Erythroblast (primary cell): Measurements from ENCODE around the gene SCO2.
A peak's percentile ranks its signal among the peaks of the same experiment; 100 is the strongest.

ENCODE experiments used
- DNase-seq, 2 experiments: peaks; one replicate each; lab custom pipeline; 2025; lab: John Stamatoyannopoulos, UW
- GATA1 ChIP-seq: IDR thresholded peaks from 2 replicates; pipeline ENCODE4 v1.6.1; 2011; ENCODE audit warnings: low read depth, mild to moderate bottlenecking, control low read depth, low read length, moderate library complexity
- POLR2A ChIP-seq: IDR thresholded peaks from 2 replicates; pipeline ENCODE4 v1.6.1; 2011; ENCODE audit warnings: mild to moderate bottlenecking, low read length

The SCO2 gene

GRCh38 chr22:50532824-50533796 is 7.7 kb upstream of the SCO2 start:
- peak in 1 of 2 experiments; percentile 23 for DNase-seq
- no peak for TF ChIP-seq GATA1

GRCh38 chr22:50531962-50532674 is 6.7 kb upstream of the SCO2 start:
- DNase-seq = no peak
- TF ChIP-seq GATA1 = no peak
- no peak for TF ChIP-seq POLR2A

GRCh38 chr22:50531546-50531961 is 6.2 kb upstream of the SCO2 start:
- DNase-seq = peak; percentile 28 to 46
- TF ChIP-seq GATA1 (no peak), POLR2A (no peak)

GRCh38 chr22:50530877-50531545 is 5.6 kb upstream of the SCO2 start:
- TF ChIP-seq POLR2A = peak; percentile 36
- TF ChIP-seq GATA1 = no peak
- DNase-seq = peak; percentile 71 to 77

- no peak for DNase-seq
Observed at GRCh38 chr22:50530580-50530876, 5.1 kb upstream of the SCO2 start.

GRCh38 chr22:50529897-50530579 is 4.6 kb upstream of the SCO2 start, which contains the start of gene TYMP:
TYMP (minus strand) TSS chr22:50530012; CDS start chr22:50529709, 303 bp downstream.
- DNase-seq = peak; percentile 67 to 72

More at GRCh38 chr22:50530580-50530876, 5.1 kb upstream of the SCO2 start:
- TF ChIP-seq POLR2A (no peak), GATA1 (no peak)

GRCh38 chr22:50529416-50529896 is 4.1 kb upstream of the SCO2 start:
- no peak for DNase-seq
- TF ChIP-seq POLR2A (no peak), GATA1 (no peak)

More at GRCh38 chr22:50529897-50530579, 4.6 kb upstream of the SCO2 start, which contains the start of gene TYMP:
- TF ChIP-seq POLR2A (peak; percentile 39), GATA1 (no peak)

GRCh38 chr22:50528682-50529415 is 3.5 kb upstream of the SCO2 start:
- no peak for TF ChIP-seq POLR2A
- no peak for TF ChIP-seq GATA1
- DNase-seq = no peak

GRCh38 chr22:50527921-50528681 is 2.7 kb upstream of the SCO2 start:
- TF ChIP-seq GATA1 = no peak
- TF ChIP-seq POLR2A = no peak
- DNase-seq = no peak

GRCh38 chr22:50526834-50527801 is 1.7 kb upstream of the SCO2 start:
- peak; percentile 59 to 73 for DNase-seq
- TF ChIP-seq GATA1 (no peak), POLR2A (no peak)
